Gastrocnemius medialis (tissue), 4 donors: ENCODE results near the gene SPIB. TPM values are rescaled to one million over a fixed set of nuclear protein-coding genes. Genes with fewer than 3 reads are reported as not detected.
A peak's percentile ranks its signal among the peaks of the same experiment; 100 is the strongest.

ENCODE experiments used
- ATAC-seq, 2 donors: fragments of 150-250 bp; one replicate each; pipeline ENCODE4 v1.9.1; 2016
- DNase-seq, 2 donors: peaks; one replicate each; pipeline ENCODE4 v3.0.0-alpha.2; 2019
- H3K27ac ChIP-seq, 4 donors: fragments of 200-600 bp; sonication (generic); 1 replicate in 1 of 4; 2 replicates in 3 of 4; pipeline ENCODE4 v1.5.1; 2016 to 2018; ENCODE audit warnings: mild to moderate bottlenecking in 2 of 4, moderate library complexity in 1 of 4
- H3K27me3 ChIP-seq, 3 donors: fragments of 200-600 bp; sonication (generic) in 2 of 3; 1 replicate in 1 of 3; 2 replicates in 2 of 3; pipeline versions ENCODE4 v1.5.1 to v1.6.0; 2016 to 2019; ENCODE audit warnings: mild to moderate bottlenecking in 1 of 3, moderate library complexity in 1 of 3
- H3K36me3 ChIP-seq, 2 donors: fragments of 200-600 bp; sonication (generic) in 1 of 2; one replicate each; pipeline ENCODE4 v1.5.1; 2017 to 2018
- H3K4me1 ChIP-seq, 2 donors: fragments of 200-600 bp; sonication (generic) in 1 of 2; one replicate each; pipeline ENCODE4 v1.5.1; 2016 to 2017; ENCODE audit warnings: mild to moderate bottlenecking in 2 of 2
- H3K4me3 ChIP-seq, 4 donors: fragments of 200-600 bp; sonication (generic) in 3 of 4; 1 replicate in 1 of 4; 2 replicates in 3 of 4; pipeline ENCODE4 v1.5.1; 2016 to 2019; ENCODE audit warnings: mild to moderate bottlenecking in 2 of 4
- H3K9me3 ChIP-seq, 3 donors: fragments of 200-600 bp; sonication (generic) in 2 of 3; 1 replicate in 1 of 3; 2 replicates in 2 of 3; pipeline ENCODE4 v1.5.1; 2016 to 2019
- CTCF ChIP-seq, 5 experiments: fragments of 450-650 bp in 3 of 5; fragments of 200-600 bp in 2 of 5; sonication (generic) in 2 of 5; IDR thresholded peaks in 4 of 5; conservative IDR thresholded peaks in 1 of 5; 1 replicate in 4 of 5; 2 replicates in 1 of 5; pipeline ENCODE4 v1.5.1; 2016 to 2019; ENCODE audit warnings: antibody characterized with exemption in 5 of 5, mild to moderate bottlenecking in 3 of 5, moderate library complexity in 3 of 5
- POLR2A ChIP-seq, 2 donors: fragments of 450-650 bp; IDR thresholded peaks; one replicate each; pipeline ENCODE4 v1.6.1; 2017; ENCODE audit warnings: antibody characterized with exemption in 2 of 2, mild to moderate bottlenecking in 2 of 2, moderate library complexity in 2 of 2
- in situ Hi-C, 4 donors: fragments of 200-750 bp; cut with MboI; loops; one replicate each; pipeline versions ENCODE4 v1.15.0 to v1.8.0; 2017; ENCODE audit warnings: low sequenced_read_pairs in 4 of 4
- intact Hi-C: fragments of 100-400 bp; cut with DNase I; formaldehyde crosslinking; loops from one replicate; pipeline ENCODE4 v1.15.1; 2023; ENCODE audit warnings: low total_unique reads
- total RNA-seq, 4 donors: library from RNA; depleted of rRNA; stranded (reverse); fragments of >200 nt; gene quantifications; one replicate each; pipeline versions ENCODE4 v1.1.0 to v1.2.3, GENCODE V29; 2016

SPIB gene
- total RNA-seq, 4 donors from 2014 or later: 0.15 TPM; not detected in 3

- peak overlapping the region; percentile 78 to 94 (median 81) for H3K27ac ChIP-seq
- no peak for TF ChIP-seq CTCF (IDR thresholded peaks at IDR 0.05 in 4 of 5, conservative IDR thresholded peaks at IDR 0.05 in 1 of 5)
- no peak for TF ChIP-seq POLR2A (IDR thresholded peaks at IDR 0.05)
- DNase-seq (no peak), ATAC-seq (no peak)
- in situ Hi-C loops (no loop called here), intact Hi-C loops (no loop called here)
- H3K4me3 ChIP-seq: peak overlapping the region; percentile 18 to 48 (median 29)
- no peaks in the 10 kb centered on the region for H3K9me3 ChIP-seq
- H3K27me3 ChIP-seq: peaks cover 0 to 5% (median 4%) of the 10 kb centered on the region in 3 donors
- H3K36me3 ChIP-seq: no peaks in the 10 kb centered on the region
- H3K4me1 ChIP-seq: peaks cover 5 to 13% of the 10 kb centered on the region in 2 donors
These were observed 8.7 kb downstream of the SPIB start for GRCh38 chr19:50427318-50427925.

GRCh38 chr19:50427997-50428425 lies 9.3 kb downstream of the SPIB start:
- Histone ChIP-seq H3K4me1 (peaks cover 10 to 17% of the 10 kb centered on the region in 2 donors), H3K9me3 (no peaks in the 10 kb centered on the region), H3K4me3 (peak overlapping the region; percentile 18 to 48 (median 29)), H3K27ac (peak overlapping the region; percentile 78 to 94 (median 81)), H3K36me3 (no peaks in the 10 kb centered on the region), H3K27me3 (peaks cover 4 to 10% (median 10%) of the 10 kb centered on the region in 3 donors)
- peak; percentile 87 to 97 for DNase-seq
- peak; percentile 64 to 65 for TF ChIP-seq POLR2A (IDR thresholded peaks at IDR 0.05)
- no peak for TF ChIP-seq CTCF (IDR thresholded peaks at IDR 0.05 in 4 of 5, conservative IDR thresholded peaks at IDR 0.05 in 1 of 5)
- intact Hi-C loops: loop anchor here (2.0 kb wide), 1 partner anchor 51 kb away; the partner anchor contains the start of gene NR1H2
- in situ Hi-C loops: no loop called here
- ATAC-seq: peak; percentile 54 to 67

- Histone ChIP-seq H3K4me1 (peaks cover 12 to 17% of the 10 kb centered on the region in 2 donors), H3K27me3 (peaks cover 4 to 10% (median 10%) of the 10 kb centered on the region in 3 donors), H3K9me3 (no peaks in the 10 kb centered on the region), H3K27ac (peak overlapping the region; percentile 78 to 94 (median 81)), H3K4me3 (no peak overlapping the region), H3K36me3 (no peaks in the 10 kb centered on the region)
- TF ChIP-seq CTCF (IDR thresholded peaks at IDR 0.05 in 4 of 5, conservative IDR thresholded peaks at IDR 0.05 in 1 of 5) (no peak), POLR2A (IDR thresholded peaks at IDR 0.05) (no peak)
- intact Hi-C loops (loop anchor here (2.0 kb wide), 1 partner anchor 52 kb away; the partner anchor contains the start of gene NR1H2), in situ Hi-C loops (no loop called here)
- ATAC-seq: no peak
- DNase-seq: no peak
These were observed 10.2 kb downstream of the SPIB start for GRCh38 chr19:50428772-50429463.

- peak overlapping the region; percentile 85 to 94 (median 88) for H3K27ac ChIP-seq
- TF ChIP-seq CTCF (IDR thresholded peaks at IDR 0.05 in 4 of 5, conservative IDR thresholded peaks at IDR 0.05 in 1 of 5): no peak
- no peak for TF ChIP-seq POLR2A (IDR thresholded peaks at IDR 0.05)
- intact Hi-C loops: loop anchor here (10.0 kb wide), 1 partner anchor 374 kb away; no protein-coding TSS in a partner anchor
- H3K4me1 ChIP-seq: peaks cover 12 to 22% of the 10 kb centered on the region in 2 donors
- ATAC-seq (no peak), DNase-seq (no peak)
- no peaks in the 10 kb centered on the region for H3K36me3 ChIP-seq
- in situ Hi-C loops: no loop called here
- H3K9me3 ChIP-seq: no peaks in the 10 kb centered on the region
- peak overlapping the region; percentile 66 to 94 (median 78) for H3K4me3 ChIP-seq
- peaks cover 4 to 14% (median 10%) of the 10 kb centered on the region in 3 donors for H3K27me3 ChIP-seq
These were observed 12.2 kb downstream of the SPIB start for GRCh38 chr19:50430888-50431342.
